KOPT-K1 (cell line): ENCODE measurements around the gene KIFC3.

Experiments used
- H3K27ac ChIP-seq: fragments of 200-600 bp; sonication (generic); 2 replicates; pipeline ENCODE4 v1.5.1; 2016; ENCODE audit warnings: antibody characterized with exemption, mild to moderate bottlenecking, low read depth, low read length; ENCODE audit not compliant: poor library complexity, severe bottlenecking
- H3K36me3 ChIP-seq: fragments of 200-600 bp; sonication (generic); 2 replicates; pipeline ENCODE4 v1.5.1; 2017; ENCODE audit warnings: antibody characterized with exemption, mild to moderate bottlenecking, low read length, moderate library complexity; ENCODE audit not compliant: insufficient read depth
- H3K9me3 ChIP-seq: fragments of 200-600 bp; sonication (generic); 2 replicates; pipeline ENCODE4 v1.5.1; 2017; ENCODE audit warnings: antibody characterized with exemption, low read length, mild to moderate bottlenecking; ENCODE audit not compliant: insufficient read depth, poor library complexity, severe bottlenecking

Gene KIFC3

DNA sequence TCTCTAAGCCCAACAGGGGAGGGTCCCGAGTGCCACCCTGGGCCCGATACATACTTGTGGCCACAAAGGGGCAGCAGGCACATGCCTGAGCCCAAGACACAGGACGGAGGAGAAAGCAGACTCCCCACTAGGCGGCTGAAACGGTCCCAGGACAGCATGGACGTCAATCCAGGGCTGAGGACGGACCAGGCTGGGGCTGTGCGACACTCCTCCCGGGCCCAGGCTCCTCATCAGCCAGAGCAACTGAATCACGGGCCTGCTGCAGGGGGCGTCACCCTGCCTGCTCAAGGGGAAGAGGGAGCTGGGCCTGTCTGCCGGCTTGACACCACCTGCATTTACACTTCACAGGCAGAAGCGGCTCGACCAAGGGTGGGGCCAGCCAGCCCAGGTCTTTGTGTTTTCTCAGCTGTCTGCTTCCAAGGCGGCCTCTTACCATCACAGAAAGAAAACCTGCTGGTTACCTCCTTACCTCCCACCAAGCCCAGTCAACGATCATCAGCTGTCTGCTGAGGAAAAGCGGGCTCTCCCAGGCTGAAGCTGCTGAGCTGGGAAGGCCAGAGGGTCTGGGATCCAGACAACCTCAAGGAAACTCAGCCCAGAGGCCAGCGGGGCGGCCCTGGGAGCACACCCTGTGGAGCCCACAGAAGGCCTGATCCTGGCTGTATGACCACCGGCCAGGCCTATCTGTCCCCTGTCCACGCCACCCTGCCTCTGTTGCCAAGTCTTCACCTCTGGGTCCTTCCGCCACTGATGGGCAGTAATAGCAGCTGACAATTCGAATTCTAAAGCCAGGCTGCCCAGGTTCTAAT, 26.4 kb downstream of the KIFC3 start:
- Histone ChIP-seq H3K27ac (no peak overlapping the region), H3K36me3 (no peaks in the 10 kb centered on the region), H3K9me3 (no peaks in the 10 kb centered on the region)

DNA sequence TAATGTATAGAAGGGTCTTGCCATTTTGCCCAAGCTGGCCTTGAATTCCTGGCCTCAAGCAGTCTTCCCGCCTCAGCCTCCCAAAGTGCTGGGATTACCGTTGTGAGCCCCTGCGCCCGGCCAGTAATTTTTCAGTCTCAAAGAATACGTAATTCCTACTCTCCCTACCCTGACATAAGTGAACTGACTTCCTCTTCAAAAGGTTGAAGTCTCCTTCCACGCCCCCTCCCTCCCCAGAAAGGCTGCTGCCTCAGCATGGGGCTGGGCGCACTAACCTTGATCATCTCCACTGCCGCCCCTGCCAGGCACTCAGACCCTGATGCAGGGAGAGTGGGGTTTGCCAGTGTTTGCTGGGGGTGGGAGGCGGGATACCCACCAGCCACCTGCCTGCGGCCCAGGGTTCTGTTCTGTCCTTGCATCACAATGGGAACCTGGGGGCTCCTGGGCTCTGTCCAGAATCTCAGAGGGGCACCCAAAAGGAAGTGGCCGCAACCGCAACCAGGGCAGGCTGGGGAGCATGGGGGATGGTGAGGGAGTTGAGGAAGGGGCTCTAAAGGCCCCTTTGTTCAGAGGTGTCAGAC, 27.5 kb downstream of the KIFC3 start:
- no peaks in the 10 kb centered on the region for H3K36me3 ChIP-seq
- no peaks in the 10 kb centered on the region for H3K9me3 ChIP-seq
- no peak overlapping the region for H3K27ac ChIP-seq

DNA sequence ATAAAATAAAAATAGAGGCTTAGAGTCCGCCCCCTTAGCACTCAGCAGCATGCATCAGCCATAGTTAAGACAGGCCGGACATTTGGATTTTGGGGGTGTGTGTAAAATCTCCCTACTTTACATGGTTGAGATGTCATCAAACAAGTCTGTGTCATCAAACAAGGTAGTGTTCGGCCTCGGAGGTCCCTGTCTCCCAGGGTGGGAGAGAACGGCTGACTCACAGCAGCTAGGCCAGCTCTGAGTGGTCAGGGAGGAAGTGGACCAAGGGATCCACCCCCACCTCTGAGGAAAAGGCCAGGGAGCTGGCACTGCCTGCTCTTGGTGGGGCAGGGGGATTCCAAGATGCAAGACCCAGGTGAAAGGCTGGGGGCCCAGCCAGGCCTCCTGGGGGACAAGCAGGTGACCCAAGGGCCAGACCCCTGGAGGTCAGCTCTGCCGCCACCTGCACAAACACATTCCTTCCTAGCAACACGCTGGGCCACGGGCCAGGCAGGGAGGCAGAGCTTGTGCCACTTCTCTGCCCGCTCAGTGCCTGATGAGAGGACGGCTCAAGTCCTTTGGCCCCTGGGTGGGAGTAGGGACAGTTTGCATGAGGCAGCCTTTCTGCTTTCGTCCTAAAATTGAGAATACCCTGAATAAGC, 28.5 kb downstream of the KIFC3 start:
- no peaks in the 10 kb centered on the region for H3K36me3 ChIP-seq
- no peaks in the 10 kb centered on the region for H3K9me3 ChIP-seq
- no peak overlapping the region for H3K27ac ChIP-seq

DNA sequence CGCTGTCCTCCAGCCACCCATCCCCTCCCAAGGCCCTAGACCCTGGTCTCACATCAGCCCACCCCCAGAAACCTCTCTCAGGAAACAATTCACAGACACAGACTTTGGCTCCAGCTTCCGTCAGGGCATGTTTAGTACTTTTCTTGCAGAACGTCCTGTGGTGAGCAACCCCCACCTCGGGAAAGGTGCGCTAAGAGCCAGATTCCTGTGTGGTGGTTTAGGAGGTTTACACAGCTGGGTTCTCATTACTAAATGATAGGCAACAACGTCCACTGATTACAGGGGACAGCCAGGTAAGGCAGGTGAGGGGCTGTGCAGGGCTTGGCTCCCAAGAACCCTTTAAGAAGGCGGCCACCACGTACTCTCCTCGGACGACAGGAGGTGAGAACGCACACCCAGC, 29.3 kb downstream of the KIFC3 start:
- Histone ChIP-seq H3K9me3 (no peaks in the 10 kb centered on the region), H3K36me3 (no peaks in the 10 kb centered on the region), H3K27ac (no peak overlapping the region)

DNA sequence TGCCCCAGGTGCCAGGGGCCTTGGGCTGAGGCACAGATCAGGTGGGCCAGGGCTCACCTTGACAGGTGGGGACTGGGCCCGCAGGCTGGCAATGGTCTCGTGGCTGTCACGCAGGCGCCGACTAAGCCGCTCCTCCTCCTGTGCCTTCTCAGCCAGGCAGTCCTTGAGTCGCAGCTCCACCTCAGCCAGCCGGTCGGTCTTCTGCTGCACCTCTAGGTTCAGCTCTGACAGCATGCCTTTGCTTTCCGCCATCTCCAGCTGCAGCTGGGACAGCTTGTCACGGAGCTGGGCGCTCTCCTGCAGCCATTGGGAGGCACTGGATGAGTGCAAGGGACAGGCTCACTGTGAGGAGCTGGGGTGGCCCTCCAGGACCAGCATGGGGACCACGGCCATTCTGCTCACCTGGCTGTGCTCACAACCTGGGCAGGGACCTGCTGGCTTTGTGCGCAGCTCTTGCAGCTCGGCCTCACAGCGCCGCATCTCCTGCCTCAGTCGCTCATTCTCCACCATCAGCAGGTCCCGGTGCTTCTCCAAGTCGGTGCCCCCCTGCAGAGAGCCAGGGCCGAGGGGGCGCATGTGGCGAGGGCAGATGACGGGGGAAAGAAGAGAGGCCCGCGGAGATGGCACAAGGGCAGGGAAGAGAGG, 31.0 kb downstream of the KIFC3 start:
- H3K9me3 ChIP-seq: no peaks in the 10 kb centered on the region
- H3K36me3 ChIP-seq: no peaks in the 10 kb centered on the region
- H3K27ac ChIP-seq: no peak overlapping the region

DNA sequence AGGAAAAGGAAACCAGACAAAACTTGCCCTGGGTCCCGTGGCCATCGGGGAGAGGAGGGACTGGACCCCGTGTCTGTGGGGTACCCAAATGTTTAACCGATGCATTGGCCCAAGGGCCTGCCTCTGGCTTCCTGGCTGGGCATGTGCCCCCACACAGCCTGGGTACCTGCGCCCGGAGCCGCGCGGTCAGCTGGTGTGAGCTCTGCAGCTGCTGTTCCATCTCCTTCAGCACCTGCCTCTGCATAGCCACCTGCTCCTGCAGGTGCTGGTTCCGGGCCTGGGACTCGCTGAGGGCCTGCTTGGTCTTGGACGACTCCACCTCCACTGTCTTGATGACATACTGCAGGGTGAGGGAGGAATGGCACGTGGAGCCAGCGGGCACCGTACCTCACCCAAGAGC, 31.9 kb downstream of the KIFC3 start:
- H3K36me3 ChIP-seq: no peaks in the 10 kb centered on the region
- no peaks in the 10 kb centered on the region for H3K9me3 ChIP-seq
- no peak overlapping the region for H3K27ac ChIP-seq

DNA sequence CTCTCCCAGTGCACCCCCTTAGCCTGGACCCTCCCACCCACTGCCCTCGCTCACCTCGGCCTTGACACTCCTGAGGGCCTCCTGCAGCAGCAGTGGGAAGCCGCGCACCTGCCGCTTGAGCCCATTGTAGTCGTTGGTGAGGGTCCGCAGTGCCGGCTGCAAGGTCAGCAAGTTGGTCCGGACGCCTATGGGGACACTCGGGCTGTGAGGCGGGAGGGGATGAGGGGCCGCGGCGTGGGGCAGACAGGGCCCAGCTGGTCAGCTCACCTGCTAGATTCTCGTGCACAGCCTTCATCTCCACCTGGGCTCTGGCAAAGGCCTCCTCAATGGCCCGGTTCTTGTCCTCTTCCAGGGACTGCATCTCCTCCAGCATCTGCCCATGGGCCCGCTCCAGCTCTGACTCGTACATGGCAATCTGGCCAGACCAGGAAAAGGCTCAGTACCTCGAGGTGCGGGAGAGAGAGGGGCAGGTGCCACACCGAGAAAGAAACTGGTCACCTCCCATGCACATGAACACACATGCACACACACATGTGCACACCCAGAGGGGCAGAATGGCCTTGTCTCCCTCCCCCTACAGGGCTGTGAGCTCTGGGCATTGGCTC, 32.6 kb downstream of the KIFC3 start:
- H3K36me3 ChIP-seq: no peaks in the 10 kb centered on the region
- H3K27ac ChIP-seq: no peak overlapping the region
- no peaks in the 10 kb centered on the region for H3K9me3 ChIP-seq

DNA sequence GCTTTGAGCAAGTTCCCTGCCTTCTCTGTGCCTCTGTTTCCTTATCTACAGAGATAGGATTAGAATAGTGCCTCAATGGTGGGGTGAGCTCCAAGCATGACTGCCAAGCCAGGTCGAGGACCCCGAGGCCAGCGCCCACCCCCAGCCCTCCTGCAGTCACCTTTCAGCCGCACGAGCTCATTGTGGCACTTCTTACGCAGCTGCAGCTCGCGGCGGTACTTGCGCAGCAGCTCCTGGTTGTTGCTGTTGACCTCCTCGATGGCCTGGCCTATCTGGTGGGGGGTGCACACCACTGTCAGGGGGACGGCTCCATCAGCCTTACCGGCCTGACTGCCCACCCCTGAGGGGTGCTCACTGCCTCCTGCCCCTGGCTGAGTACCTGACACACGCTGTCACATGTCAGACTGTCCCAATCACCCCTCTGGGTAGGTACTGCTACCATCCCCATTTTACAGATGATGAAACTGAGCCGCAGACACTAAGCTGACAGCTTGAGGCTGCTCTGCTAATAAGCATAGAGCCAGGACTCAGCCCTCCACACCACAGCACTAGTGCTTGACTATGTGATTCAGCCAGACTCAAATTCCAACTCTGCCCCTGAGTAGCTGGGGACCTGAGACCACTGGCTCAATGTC, 35.5 kb downstream of the KIFC3 start:
- Histone ChIP-seq H3K9me3 (no peaks in the 10 kb centered on the region), H3K27ac (no peak overlapping the region), H3K36me3 (no peaks in the 10 kb centered on the region)

DNA sequence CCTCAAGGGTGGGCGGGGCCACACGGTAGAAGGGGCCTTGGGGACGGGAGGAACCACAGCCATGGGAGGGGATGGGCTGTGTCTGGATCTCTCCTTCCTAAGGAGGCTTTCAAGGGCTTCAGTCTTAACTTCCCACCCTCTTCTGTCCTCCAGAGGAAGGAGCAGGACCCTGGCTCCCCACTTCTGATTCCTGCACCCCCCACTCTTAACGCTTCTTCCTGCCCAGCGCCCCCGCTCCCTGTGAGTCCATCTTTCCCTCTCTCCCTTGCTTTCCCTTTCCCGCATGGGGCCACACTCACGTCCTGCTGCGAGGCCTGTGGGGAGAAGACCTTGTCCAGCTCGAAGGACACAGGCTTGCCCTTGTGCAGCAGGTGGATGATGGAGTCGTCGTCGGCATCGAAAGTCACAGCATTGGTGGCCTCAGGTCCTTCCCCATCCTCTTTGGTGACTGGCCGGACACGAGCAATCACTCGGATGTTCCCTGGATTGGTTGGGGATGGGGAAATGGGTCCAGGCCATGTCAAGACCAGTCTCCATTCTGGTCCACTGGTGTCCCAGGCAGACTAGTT, 37.0 kb downstream of the KIFC3 start:
- Histone ChIP-seq H3K9me3 (no peaks in the 10 kb centered on the region), H3K27ac (no peak overlapping the region), H3K36me3 (no peaks in the 10 kb centered on the region)

DNA sequence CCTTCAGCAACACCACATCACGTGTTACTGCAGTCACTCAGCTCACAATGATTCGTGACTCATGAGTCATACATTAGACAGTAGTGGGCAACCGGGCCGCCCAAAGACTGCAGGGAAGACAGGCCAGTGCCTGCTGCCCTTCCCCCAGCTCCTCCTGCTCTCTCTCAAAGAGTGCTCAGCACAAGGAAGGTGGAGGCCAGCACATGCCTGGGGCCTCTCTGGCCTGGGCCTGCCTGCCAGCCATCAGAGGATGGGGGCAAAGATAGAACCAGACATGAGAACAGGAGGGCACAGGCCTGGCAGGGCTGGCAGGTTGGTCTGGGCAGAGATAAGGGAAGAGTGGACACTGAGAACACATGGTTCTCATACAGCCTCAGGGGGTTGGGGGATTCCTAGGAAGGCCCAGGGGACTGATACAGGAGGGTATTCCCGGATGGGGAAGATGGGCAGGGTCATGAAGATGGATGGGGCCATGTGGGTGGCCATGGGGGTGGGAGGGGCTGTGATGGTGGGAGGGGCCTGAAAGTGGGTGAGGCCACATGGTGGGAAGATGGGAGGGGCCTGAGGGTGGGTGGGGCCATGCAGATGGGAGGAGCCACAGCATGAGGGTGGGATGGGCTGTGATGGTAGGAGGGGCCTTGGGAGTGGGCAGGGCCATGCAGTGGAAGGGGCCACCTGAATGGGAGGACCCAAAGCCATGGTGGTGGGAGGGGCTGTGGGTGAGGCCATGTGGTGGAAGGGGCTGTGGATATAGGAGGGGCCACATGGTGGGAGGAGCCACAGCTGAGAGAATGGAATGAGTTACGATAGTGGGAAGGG, 37.7 kb downstream of the KIFC3 start:
- no peaks in the 10 kb centered on the region for H3K36me3 ChIP-seq
- H3K9me3 ChIP-seq: no peaks in the 10 kb centered on the region
- no peak overlapping the region for H3K27ac ChIP-seq

DNA sequence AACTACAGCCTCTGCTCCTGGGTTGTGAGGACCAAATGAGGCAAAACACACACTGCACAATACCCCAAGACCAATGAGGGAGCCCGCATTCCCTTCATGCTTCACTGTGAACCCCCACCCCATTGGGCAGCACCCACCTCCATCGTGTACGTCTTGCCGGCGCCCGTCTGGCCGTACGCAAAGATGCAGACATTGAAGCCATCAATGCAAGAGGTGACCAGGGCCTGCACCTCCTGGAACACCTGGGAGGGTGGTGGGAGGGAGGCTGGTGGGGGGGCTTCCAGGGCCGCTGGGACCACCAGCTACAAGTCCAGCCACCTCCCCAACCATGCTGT, 38.3 kb downstream of the KIFC3 start:
- H3K27ac ChIP-seq: no peak overlapping the region
- no peaks in the 10 kb centered on the region for H3K9me3 ChIP-seq
- H3K36me3 ChIP-seq: 0 out of 2 replicates have a peak, but pooled peaks cover under 1% of the 10 kb centered on the region

DNA sequence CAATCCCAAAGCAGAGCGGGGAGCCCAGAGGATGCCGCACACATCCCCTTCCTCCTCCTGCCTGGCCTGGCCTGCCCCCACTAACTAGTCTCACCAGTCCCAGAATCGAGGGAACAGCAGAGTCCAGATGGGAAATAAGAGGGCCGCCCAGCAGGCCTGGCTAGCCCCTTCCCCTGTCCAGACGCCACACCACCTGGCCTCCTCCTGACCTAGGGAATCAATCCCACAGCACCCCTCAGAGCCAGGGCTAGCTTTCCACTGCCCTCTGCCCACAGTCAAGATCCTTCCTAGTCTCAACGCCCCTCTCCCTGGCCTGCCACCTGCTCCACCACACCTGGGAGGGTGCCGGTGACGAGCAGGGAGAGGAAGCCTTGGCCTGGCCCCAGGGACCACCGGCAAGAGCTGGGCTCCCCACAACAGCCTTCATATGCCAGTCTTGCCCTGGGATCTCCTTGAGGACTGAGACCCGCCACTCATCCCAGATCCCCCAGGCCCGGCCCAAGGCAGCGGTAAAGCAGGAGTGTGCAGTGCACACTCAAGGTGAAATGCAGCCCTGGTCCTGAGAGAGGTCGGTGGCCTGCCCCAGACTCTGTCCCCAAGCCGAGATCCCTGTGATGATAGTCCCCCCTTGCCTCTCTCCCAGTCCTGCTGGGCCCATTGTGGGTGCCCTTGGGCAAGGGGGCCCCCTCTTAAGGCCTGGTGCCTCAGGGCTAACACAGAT, 38.8 kb downstream of the KIFC3 start:
- H3K36me3 ChIP-seq: 0 out of 2 replicates have a peak, but pooled peaks cover 5% of the 10 kb centered on the region
- H3K27ac ChIP-seq: no peak overlapping the region
- no peaks in the 10 kb centered on the region for H3K9me3 ChIP-seq

DNA sequence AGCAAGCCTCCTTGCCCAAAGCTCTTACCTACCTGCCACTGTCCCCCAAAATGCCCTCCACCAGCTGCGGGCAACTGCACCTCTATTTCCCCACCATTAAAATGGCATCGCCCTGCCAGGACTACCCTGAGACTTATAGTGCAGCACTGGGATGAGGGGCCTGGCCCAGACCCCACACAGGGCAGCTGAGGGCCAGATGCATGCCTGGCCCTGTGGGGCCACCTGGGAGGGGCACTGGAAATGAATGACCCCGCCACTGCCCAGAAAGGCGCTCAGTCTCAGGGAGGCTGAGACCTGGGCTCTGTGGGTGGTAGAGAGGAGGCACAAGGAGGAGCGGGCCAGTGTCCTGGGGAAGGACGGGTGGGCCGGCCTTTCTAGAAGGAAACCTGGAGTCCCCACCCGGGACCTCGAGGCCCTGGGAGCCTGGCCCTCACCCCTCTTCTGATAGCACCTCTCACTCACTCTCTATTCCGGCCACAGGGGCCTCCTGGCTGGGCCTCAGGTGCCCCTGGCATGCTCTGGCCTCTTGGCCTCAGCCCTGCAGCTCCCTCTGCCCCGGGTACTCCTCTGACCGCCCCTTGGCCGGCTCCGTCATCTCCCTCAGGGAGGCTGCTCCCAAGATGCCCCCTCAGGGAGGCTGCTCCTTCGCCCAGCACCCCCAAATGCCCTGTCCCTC, 39.8 kb downstream of the KIFC3 start:
- Histone ChIP-seq H3K36me3 (peaks cover 11% of the 10 kb centered on the region; the same call in 1 of the 2 replicates), H3K27ac (no peak overlapping the region), H3K9me3 (no peaks in the 10 kb centered on the region)
